GM12873 (cell line): Measurements from ENCODE around the gene MEAK7.

Source experiments
- CTCF ChIP-seq: IDR thresholded peaks from 2 replicates; pipeline ENCODE4 v1.5.1; 2012; ENCODE audit warnings: low read depth, mild to moderate bottlenecking, moderate library complexity, low read length, control low read depth; ENCODE audit not compliant: insufficient read depth; ENCODE audit errors: missing control alignments

The MEAK7 gene

GRCh38 chr16:84546669-84547545 is 42.4 kb upstream of the MEAK7 start:
- no peak for TF ChIP-seq CTCF

- no peak for TF ChIP-seq CTCF
Observed at GRCh38 chr16:84545114-84545737, 40.8 kb upstream of the MEAK7 start.

- TF ChIP-seq CTCF: no peak
Observed at GRCh38 chr16:84544031-84544773, 39.7 kb upstream of the MEAK7 start.

- TF ChIP-seq CTCF: no peak
Observed at GRCh38 chr16:84543253-84543652, 38.8 kb upstream of the MEAK7 start.

GRCh38 chr16:84541999-84542817 is 37.7 kb upstream of the MEAK7 start:
- no peak for TF ChIP-seq CTCF

GRCh38 chr16:84540194-84540593 is 35.7 kb upstream of the MEAK7 start:
- no peak for TF ChIP-seq CTCF
